ENCODE data around the gene TDP1. TPM values are rescaled to one million over a fixed set of nuclear protein-coding genes. Genes with fewer than 3 reads are reported as not detected.

TDP1 gene
- total and polyA plus RNA-seq, 4 donors: 3.3 to 10.6 (median 4.2) TPM

DNA sequence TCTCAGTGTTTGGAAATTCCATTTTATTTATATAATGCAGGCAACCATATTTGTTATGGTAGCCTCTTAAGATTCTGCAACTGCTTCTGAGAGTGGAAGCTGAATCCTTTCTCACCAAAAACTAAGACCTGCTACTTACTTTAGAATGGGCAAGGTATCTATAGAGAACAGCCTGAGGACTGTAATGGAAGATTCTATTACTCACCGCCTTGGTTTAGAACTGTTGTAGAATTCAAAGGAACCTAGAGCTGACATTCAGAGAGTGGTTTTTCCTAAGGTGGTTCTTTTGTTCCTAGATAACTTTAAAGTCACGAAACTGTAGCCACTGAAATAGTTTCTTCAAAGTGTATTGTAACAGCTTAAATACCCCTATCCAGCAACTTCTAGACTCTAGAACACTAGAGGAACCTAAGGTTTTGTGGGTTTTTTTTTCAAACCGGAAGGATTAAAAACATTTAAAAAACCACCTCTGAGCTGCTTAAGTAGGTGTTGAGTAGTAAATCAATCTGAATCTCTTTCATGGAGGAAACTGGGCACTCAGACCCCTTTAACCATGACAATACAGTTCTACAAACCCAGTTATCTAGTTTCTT lies 4.2 kb downstream of the TDP1 start:
- Histone ChIP-seq H3K27ac (ENCODE audit: low read depth in 1 of 2, low read length in 2 of 2) (no peak overlapping the region), H3K9ac (ENCODE audit: low read depth in 1 of 2, low read length in 2 of 2) (no peak overlapping the region), H3K27me3 (ENCODE audit: control insufficient read depth in 4 of 4, insufficient read depth in 4 of 4, low read length in 3 of 4) (no peaks in the 10 kb centered on the region), H3K36me3 (ENCODE audit: control insufficient read depth in 4 of 4, insufficient read depth in 3 of 4, low read depth in 1 of 4, low read length in 3 of 4) (peaks cover 0 to 5% (median 2%) of the 10 kb centered on the region in 4 donors), H3K4me1 (ENCODE audit: control insufficient read depth in 4 of 4, insufficient read depth in 4 of 4, low read length in 3 of 4) (peaks cover 0 to 19% (median 9%) of the 10 kb centered on the region in 4 donors), H3K4me3 (ENCODE audit: low read depth in 1 of 3, low read length in 3 of 3) (no peak overlapping the region), H3K9me3 (ENCODE audit: control insufficient read depth in 4 of 4, low read length in 3 of 4) (no peaks in the 10 kb centered on the region)
- TF ChIP-seq HNF4G (IDR thresholded peaks at IDR 0.05) (no peak), RAD21 (IDR thresholded peaks at IDR 0.05) (no peak), EGR1 (IDR thresholded peaks at IDR 0.05; ENCODE audit: low read depth in 2 of 2) (no peak), NR2F2 (IDR thresholded peaks at IDR 0.05) (no peak), YY1 (IDR thresholded peaks at IDR 0.05) (no peak), JUND (IDR thresholded peaks at IDR 0.05) (no peak), HNF4A (conservative IDR thresholded peaks at IDR 0.05) (no peak), FOXA1 (IDR thresholded peaks at IDR 0.05) (no peak), RXRA (IDR thresholded peaks at IDR 0.05) (no peak), SP1 (IDR thresholded peaks at IDR 0.05) (no peak), FOXA2 (IDR thresholded peaks at IDR 0.05) (no peak)
- TF ChIP-seq, protein P1, sequence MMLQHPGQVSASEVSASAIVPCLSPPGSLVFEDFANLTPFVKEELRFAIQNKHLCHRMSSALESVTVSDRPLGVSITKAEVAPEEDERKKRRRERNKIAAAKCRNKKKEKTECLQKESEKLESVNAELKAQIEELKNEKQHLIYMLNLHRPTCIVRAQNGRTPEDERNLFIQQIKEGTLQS (IDR thresholded peaks at IDR 0.05): no peak
- TF ChIP-seq, protein P2, sequence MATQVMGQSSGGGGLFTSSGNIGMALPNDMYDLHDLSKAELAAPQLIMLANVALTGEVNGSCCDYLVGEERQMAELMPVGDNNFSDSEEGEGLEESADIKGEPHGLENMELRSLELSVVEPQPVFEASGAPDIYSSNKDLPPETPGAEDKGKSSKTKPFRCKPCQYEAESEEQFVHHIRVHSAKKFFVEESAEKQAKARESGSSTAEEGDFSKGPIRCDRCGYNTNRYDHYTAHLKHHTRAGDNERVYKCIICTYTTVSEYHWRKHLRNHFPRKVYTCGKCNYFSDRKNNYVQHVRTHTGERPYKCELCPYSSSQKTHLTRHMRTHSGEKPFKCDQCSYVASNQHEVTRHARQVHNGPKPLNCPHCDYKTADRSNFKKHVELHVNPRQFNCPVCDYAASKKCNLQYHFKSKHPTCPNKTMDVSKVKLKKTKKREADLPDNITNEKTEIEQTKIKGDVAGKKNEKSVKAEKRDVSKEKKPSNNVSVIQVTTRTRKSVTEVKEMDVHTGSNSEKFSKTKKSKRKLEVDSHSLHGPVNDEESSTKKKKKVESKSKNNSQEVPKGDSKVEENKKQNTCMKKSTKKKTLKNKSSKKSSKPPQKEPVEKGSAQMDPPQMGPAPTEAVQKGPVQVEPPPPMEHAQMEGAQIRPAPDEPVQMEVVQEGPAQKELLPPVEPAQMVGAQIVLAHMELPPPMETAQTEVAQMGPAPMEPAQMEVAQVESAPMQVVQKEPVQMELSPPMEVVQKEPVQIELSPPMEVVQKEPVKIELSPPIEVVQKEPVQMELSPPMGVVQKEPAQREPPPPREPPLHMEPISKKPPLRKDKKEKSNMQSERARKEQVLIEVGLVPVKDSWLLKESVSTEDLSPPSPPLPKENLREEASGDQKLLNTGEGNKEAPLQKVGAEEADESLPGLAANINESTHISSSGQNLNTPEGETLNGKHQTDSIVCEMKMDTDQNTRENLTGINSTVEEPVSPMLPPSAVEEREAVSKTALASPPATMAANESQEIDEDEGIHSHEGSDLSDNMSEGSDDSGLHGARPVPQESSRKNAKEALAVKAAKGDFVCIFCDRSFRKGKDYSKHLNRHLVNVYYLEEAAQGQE (IDR thresholded peaks at IDR 0.05): no peak
- TF ChIP-seq, protein P3, sequence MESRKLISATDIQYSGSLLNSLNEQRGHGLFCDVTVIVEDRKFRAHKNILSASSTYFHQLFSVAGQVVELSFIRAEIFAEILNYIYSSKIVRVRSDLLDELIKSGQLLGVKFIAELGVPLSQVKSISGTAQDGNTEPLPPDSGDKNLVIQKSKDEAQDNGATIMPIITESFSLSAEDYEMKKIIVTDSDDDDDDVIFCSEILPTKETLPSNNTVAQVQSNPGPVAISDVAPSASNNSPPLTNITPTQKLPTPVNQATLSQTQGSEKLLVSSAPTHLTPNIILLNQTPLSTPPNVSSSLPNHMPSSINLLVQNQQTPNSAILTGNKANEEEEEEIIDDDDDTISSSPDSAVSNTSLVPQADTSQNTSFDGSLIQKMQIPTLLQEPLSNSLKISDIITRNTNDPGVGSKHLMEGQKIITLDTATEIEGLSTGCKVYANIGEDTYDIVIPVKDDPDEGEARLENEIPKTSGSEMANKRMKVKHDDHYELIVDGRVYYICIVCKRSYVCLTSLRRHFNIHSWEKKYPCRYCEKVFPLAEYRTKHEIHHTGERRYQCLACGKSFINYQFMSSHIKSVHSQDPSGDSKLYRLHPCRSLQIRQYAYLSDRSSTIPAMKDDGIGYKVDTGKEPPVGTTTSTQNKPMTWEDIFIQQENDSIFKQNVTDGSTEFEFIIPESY (IDR thresholded peaks at IDR 0.05): no peak
- TF ChIP-seq, protein P4, sequence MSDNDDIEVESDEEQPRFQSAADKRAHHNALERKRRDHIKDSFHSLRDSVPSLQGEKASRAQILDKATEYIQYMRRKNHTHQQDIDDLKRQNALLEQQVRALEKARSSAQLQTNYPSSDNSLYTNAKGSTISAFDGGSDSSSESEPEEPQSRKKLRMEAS (IDR thresholded peaks at IDR 0.05): no peak
- TF ChIP-seq, protein P5, sequence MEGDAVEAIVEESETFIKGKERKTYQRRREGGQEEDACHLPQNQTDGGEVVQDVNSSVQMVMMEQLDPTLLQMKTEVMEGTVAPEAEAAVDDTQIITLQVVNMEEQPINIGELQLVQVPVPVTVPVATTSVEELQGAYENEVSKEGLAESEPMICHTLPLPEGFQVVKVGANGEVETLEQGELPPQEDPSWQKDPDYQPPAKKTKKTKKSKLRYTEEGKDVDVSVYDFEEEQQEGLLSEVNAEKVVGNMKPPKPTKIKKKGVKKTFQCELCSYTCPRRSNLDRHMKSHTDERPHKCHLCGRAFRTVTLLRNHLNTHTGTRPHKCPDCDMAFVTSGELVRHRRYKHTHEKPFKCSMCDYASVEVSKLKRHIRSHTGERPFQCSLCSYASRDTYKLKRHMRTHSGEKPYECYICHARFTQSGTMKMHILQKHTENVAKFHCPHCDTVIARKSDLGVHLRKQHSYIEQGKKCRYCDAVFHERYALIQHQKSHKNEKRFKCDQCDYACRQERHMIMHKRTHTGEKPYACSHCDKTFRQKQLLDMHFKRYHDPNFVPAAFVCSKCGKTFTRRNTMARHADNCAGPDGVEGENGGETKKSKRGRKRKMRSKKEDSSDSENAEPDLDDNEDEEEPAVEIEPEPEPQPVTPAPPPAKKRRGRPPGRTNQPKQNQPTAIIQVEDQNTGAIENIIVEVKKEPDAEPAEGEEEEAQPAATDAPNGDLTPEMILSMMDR (IDR thresholded peaks at IDR 0.05; ENCODE audit: low read depth, low read length, missing input control): no peak
- DNase-seq (ENCODE audit: low spot score): no peak
- 89% methylated on average over 3 of the region's 3 CpGs for WGBS

DNA sequence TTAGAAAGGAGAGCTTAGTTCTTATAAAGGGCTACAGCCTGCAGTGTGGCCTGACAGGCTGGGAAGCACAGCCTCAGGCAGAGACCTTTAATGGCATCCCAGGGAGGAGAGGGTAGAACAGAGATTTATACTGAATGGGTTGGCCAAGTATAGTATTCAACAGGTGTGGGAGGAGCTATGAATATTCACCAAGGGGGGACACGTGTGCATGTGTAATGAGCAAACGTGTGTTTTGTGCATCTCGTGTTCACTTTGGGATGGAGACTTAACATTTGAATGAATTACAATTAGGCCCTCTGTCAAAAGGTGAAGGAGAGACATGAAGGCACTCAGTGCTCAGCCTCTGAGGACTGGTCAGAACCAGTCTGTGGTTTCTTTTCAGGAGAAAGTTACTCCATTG lies 5.2 kb downstream of the TDP1 start:
- no peaks in the 10 kb centered on the region for H3K9me3 ChIP-seq (ENCODE audit: control insufficient read depth in 4 of 4, low read length in 3 of 4)
- H3K36me3 ChIP-seq (ENCODE audit: control insufficient read depth in 4 of 4, insufficient read depth in 3 of 4, low read depth in 1 of 4, low read length in 3 of 4): peaks cover 0 to 5% (median 2%) of the 10 kb centered on the region in 4 donors
- no peak overlapping the region for H3K27ac ChIP-seq (ENCODE audit: low read depth in 1 of 2, low read length in 2 of 2)
- H3K4me1 ChIP-seq (ENCODE audit: control insufficient read depth in 4 of 4, insufficient read depth in 4 of 4, low read length in 3 of 4): peaks cover 0 to 14% (median 5%) of the 10 kb centered on the region in 4 donors
- H3K9ac ChIP-seq (ENCODE audit: low read depth in 1 of 2, low read length in 2 of 2): no peak overlapping the region
- H3K4me3 ChIP-seq (ENCODE audit: low read depth in 1 of 3, low read length in 3 of 3): no peak overlapping the region
- DNase-seq (ENCODE audit: low spot score): no peak
- no peaks in the 10 kb centered on the region for H3K27me3 ChIP-seq (ENCODE audit: control insufficient read depth in 4 of 4, insufficient read depth in 4 of 4, low read length in 3 of 4)
- WGBS: 94% methylated on average over 3 of the region's 3 CpGs
- TF ChIP-seq SP1 (IDR thresholded peaks at IDR 0.05) (no peak), GABPA (IDR thresholded peaks at IDR 0.05 in 1 of 2, conservative IDR thresholded peaks at IDR 0.05 in 1 of 2) (no peak), RXRA (IDR thresholded peaks at IDR 0.05) (no peak), TAF1 (conservative IDR thresholded peaks at IDR 0.05) (no peak), EGR1 (IDR thresholded peaks at IDR 0.05; ENCODE audit: low read depth in 2 of 2) (no peak), FOXA2 (IDR thresholded peaks at IDR 0.05) (no peak)
- TF ChIP-seq, protein P5 (IDR thresholded peaks at IDR 0.05; ENCODE audit: low read depth, low read length, missing input control): no peak
- TF ChIP-seq, protein P3 (IDR thresholded peaks at IDR 0.05): no peak
- TF ChIP-seq, protein P4 (IDR thresholded peaks at IDR 0.05): no peak
